Globus pallidus (tissue), 1 donor: ENCODE measurements around the gene MAGI1.
"Not testable (repeated sequence)": the region's sequence is repeated elsewhere in the genome, so short reads cannot be mapped to it uniquely, and the experiment has no call there.

Experiments used
- DNase-seq: peaks from one replicate; pipeline ENCODE4 v3.0.0-alpha.2; 2015; ENCODE audit warnings: low spot score

MAGI1 gene

DNA sequence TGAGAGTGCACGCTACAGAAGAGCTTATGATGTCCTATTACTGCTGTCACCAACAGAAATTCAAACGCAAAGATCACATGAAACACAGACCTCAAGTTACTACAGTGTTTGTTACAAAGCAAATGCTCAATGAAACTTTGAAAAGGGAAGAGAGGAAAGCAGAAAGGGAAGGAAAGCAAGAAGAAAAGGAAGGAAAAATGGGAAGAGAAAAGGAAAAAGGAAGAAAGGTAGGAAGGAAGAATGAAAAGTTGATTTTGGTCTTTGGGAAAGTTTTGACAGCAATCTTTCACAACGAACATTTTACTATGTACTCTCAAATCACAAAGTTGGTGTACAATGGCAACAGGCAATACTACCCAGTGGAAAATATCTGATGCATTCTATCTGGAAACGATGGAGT is 514.8 kb downstream of the MAGI1 start:
- DNase-seq = no peak

DNA sequence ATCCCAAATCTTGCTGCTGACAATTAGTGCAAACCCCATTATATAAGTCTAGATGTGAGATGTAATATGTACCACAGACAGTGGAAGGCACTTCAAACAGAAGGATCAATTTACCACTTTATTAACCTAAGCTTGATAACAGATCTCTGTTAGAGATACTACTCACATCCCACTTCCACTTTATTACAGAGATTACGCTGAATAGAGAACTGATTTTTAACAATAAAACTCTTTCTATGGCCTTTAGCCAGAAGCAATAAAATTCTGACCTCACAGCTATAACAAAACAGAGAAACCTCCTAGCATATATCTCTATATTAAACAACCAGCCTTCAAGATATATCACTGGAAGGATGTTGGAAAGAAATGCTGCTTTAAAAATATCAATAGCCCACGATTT is 517.7 kb downstream of the MAGI1 start:
- DNase-seq = no peak

DNA sequence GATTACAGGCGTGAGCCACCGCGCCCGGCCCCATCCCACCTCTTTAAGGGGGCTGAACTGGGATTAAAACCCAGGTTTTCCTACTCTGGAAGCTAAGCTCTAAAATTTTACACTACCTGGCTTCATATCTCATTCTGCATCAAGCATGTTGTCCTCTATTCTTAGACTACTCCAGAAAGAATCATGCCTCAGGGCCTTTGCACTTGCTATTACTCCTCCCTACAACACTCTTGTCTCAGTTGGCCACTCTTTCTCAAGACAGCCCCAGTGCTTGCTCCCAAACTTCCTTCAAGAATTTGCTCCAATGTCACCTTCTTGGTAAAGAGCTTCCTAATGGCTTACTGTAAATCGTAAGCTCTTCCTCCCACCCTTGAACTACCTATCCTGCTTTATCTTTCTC is 521.7 kb downstream of the MAGI1 start:
- DNase-seq = no peak

DNA sequence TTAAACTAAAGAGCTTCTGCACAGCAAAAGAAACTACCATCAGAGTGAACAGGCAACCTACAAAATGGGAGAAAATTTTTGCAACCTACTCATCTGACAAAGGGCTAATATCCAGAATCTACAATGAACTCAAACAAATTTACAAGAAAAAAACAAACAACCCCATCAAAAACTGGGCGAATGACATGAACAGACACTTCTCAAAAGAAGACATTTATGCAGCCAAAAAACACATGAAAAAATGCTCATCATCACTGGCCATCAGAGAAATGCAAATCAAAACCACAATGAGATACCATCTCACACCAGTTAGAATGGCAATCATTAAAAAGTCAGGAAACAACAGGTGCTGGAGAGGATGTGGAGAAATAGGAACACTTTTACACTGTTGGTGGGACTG is 524.4 kb downstream of the MAGI1 start:
- DNase-seq = not testable (repeated sequence)

DNA sequence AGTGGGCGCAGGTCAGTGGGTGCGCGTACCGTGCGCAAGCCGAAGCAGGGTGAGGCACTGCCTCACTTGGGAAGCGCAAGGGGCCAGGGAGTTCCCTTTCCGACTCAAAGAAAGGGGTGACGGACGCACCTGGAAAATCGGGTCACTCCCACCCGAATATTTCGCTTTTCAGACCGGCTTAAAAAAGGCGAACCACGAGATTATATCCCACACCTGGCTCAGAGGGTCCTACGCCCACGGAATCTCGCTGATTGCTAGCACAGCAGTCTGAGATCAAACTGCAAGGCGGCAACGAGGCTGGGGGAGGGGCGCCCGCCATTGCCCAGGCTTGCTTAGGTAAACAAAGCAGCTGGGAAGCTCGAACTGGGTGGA is 529.3 kb downstream of the MAGI1 start:
- DNase-seq = not testable (repeated sequence)

DNA sequence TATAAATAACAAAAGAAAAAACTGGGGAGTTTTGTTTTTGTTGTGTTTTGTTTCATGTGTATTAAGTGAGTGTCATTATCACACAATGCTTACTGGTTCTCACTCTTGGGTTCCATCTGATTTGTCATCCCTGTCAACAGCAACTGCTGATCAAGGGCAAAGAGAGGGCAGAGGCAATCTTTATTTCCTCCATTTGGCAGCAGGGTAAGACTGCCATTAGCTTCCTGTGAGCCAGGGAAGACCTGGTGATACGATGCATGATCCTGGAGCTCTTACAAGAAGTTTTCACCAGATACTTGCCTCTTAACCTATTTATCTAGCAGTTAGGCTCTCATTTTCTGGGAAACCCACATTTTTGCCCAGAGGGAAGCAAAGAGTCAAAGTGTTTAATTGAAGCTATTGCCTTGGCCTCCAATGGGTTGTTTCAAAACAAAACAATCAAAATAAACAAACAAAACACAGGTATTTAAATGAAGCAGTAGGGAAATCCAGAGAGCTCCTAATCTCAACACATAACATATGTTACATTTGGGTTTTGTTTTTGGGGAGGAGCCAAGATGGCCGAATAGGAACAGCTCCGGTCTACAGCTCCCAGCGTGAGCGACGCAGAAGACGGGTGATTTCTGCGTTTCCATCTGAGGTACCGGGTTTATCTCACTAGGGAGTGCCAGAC is 529.8 kb downstream of the MAGI1 start:
- DNase-seq = no peak

DNA sequence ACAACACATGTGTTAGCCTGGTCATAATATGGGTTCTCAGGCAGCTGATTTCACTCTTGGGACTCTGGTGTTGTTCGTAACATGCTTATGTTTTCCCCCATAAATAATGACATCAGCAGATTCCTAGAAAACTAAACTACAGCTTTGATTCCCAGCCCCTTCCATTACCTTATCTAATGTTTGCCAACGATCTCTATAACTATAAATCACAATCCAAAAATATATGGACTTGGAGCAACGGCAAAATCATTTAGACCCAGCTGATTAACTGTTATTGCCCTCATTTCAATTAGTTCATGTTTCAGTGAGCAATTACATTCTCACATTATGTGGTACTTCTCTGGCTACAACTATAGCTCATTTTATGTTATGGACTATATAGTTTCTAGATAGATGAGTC is 531.3 kb downstream of the MAGI1 start:
- DNase-seq = no peak

DNA sequence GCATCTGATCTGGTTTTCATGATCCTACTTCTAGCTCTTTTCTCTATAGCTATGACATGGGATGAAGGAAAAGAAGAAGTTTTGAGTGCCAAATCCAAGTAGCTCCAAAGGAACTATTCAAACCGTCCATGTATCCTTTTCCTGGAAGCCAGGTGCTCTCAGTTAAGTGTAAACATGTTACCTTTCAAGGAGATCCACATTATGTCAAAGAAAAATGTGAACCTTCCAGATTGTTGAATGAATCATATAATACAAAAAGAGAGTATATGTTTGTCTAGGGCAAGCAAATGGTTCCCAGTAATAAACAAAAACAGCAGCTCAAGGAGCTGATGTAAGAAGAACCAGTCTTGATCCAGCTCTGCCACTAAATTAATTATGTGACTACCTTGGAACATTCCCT is 534.9 kb downstream of the MAGI1 start:
- DNase-seq = no peak

DNA sequence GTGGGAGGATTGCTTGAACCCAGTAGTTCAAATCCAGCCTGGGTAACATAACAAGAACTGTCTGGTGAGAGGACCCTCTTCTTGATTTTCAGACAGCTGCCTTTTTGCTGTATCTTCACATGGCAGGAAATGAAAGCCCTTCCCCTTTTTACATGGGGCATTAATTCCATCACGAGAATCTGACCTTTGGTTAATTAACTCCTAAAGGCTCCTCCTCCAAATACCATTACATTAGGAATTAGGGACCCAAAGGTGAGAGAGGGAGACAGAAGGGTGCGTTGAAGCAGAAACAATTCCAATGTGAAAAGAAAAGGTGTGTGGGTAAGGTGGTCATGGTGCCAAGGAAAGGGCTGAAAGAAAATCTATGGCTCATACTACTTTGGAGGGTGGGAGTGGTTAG is 536.2 kb downstream of the MAGI1 start:
- no peak for DNase-seq

DNA sequence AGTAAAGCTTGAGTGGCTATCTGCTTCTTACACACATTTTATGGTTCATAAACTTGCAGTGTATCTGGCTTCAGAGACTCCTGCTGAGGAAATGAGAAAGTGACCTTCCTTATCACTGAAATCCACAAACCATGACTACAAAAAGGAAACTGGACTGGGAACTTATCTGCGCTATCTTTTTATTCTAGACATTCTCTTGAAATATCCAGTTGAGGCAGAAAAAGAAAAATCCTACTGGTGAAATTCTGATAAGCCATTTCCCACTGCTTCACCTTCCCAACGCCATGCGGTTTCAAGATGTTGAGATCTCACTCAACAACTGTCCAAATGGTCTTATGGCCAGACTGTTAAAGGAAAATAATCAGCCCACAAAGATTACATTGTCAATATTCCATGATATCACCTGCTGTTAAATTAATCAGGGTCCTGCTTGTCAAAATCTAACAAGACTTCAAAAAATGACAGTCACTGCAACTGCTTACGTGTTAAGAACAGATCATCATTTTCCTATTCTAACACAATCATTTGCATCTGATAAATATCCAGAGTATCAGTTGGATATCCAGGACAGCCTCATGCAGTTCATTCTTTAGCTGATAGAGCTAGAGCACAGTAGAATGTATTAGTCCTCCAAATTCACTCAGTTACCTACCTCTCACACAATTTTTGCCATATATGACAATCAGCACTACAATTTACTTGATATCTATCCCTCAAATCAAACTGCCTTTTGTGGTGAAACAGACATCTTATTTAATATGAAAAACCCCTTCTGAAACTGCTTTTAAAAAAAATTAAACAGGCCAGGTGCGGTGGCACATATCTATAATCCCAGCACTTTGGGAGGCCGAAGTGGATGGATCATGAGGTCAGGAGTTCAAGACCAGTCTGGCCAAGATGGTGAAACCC is 538.1 kb downstream of the MAGI1 start:
- no peak for DNase-seq

DNA sequence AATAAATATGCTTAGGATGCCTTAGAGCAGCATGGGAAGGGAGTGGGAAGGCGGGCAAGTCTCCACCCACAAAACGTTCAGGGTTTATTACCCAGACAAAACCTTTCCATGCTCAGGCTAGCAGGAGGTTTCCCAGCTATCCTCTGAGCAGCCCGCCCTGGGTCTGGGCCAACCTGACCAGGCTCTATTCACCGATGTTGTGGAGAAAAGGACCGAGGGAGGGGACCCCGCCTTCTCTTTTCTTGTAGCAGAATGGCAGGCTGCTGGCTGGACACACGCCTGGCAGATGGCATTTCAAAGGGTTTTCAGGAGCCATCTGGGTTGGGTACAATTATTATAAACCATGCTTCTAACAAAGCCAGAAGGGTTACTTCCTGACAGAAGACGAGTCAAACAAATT is 540.9 kb downstream of the MAGI1 start:
- peak; percentile 47 for DNase-seq

DNA sequence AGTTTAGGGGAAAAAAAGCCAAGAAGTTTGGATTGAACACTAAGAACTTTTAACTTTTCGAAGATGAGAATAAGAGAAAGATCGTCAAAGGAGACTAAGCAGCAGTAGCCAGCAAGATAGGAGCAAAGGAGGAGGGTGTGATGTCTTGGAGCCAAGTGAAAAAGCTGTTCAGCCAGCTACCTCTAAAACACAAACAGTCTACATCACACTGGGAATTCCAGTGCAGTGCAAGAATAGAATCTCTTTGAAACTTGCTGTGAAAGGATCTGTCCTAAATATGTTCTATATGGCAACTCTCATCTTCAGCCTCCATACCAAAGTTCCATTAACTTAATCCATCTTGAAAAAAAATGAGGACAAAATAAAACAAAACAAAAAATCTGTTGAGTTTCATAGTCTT is 541.5 kb downstream of the MAGI1 start:
- DNase-seq = no peak

DNA sequence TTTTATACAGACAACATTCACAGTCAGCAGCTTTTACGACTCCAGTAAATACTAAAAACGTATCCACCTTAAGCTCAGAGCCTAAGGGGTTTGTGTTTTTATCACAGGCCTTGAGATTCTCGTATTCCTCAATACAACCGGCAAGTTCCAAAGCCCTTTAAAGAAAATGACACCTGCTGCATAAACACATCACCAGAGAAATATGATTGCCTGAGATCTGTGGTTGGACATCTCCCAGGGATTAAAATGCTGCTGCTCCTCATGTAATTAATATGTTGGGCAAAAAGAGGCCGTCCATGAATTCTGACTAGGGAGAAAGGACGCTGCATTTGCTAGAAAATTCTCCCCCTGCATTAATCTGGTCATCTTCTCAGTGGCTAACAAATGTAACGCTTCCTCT is 544.8 kb downstream of the MAGI1 start:
- DNase-seq = no peak

DNA sequence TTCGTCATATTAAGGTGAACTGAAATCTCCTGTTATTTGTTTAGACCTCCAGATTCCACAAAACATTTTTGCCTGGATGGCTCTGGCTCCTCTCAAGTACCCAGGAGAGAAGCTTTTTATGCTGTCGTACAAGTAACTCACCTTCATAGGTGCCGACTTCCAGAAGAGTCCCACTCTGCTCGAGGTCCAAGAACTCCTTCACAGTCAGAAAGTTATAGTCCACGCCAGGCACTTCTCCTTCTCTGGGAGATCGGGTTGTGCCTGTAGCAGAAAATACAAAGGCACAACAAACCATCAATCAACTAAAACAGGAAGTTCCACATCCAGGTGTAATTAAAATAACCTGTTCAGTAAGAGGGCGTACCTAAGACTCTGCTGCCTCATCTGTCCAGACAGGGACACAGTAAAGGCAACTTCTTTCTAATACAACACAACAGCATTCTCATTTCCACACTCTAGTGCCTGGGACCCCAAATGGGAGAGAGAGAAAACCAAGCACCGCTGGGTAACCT is 545.3 kb downstream of the MAGI1 start:
- DNase-seq = no peak

DNA sequence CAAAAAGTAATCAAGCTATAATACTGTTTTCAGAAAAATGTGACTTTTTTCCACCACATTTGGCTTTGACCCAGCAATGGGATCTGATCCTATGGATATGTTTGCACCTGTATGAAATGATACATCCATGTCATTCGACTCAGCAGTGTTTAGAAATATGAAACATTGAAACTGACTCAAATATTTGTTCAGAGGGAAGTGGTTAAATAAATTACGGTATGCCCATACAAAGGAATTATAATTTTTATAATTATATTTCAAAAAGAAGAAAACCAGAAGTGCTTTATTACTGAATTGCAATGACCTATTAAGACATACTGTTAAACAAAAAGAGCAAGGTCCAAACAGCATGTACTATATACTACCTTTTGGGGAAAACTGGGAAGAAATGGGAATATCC is 546.5 kb downstream of the MAGI1 start:
- DNase-seq = no peak

DNA sequence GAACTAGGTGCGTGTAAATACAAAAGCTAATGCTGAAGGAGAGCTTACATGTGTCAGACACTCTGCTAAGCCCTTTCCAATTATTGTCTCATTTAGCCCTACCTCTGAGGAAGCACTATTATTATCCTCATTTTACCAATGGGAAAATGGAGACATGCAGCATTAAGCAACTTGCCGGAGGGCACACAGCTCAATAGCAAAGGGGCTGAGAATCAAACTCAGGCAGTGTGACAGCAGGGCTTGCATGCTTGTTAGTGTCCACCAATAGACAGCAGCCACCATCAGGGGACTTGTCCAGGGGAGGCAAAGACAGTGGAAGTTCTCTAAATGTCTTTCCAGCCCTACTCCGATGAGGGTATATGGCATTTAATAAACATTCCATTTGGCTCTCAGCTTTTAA is 548.6 kb downstream of the MAGI1 start:
- no peak for DNase-seq

DNA sequence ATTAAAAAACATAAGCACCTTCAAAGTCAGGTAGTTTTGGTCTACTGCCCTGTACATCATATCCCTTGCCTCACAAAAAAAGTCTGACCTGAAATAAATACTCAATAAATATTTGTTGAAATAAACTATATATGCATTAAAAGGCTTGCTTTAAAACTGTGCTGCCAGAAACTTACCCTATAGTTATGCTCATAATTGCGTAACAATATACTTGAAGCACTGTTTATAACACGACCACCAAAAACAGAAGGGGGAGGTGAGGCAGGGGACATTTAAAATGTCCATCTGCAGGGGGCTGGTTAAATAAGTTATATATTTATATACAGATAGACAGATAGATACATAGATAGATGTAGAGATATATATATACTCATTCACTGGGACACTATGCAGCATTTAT is 549.5 kb downstream of the MAGI1 start:
- no peak for DNase-seq

DNA sequence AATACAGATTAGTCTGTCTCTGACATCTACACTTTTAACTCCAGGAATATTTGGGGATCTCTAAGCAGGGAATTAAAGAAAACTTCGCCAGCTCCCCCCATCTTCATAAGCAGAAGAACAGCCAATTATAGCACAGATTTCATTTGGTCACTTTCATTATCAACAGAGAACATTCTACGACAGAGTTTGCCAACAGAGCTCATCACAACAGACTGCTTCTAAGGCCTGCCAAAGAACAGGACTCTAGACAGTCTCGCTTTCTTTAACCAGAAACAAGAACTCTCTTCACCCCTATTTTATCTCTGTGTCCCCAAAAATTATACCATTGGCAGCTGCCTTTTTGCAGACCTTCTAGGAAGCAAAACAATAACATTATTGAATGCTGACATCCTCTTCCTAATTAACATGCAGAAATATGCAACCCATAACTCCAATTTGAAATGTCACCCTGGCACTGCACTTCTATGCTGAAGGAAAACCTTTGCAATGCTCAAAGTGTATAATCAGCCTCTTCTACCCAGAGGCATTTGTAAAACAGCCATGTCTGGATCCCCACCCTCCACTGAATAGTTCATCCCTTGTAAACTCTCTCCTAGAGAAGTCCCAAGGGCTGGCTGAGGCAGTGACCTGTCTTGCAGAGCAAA is 552.8 kb downstream of the MAGI1 start:
- peak; percentile 78 for DNase-seq

DNA sequence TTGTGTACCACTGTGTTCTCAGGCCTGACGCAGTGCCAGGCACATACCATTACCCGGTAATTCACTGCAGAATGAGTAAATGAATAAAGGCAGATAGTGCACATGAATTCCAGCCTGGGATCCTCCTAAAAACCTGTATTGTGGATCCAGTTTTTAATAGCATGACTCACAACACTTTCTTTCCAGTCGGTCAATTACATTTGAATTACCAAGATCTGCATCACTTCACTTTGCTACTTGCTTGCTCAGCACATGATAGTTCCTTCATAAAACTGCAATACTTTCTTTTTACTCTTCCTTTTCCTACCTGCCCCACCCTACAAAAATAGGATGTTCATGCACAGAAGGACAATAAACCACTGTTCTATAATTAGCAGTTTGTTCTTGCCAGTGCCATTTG is 553.8 kb downstream of the MAGI1 start:
- no peak for DNase-seq

DNA sequence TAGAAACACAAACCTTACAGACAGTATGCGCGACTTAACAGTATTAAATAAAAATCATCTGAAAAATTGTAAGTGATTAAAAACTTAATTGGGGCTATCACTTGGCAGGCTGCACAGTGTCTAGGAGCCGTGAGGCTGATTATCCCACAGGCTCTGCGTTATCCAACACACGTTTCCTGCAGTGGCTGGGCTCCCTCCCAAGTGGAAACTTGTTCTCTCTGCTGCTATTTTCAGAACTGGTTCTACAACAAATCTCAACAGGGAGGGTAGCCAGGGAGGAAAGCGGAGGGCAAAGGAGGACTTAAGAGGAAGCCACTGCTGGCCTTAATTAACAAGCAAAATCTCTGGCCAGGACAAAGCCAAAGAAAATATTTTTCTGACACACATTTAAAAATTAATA is 555.2 kb downstream of the MAGI1 start:
- DNase-seq = peak; percentile 60

DNA sequence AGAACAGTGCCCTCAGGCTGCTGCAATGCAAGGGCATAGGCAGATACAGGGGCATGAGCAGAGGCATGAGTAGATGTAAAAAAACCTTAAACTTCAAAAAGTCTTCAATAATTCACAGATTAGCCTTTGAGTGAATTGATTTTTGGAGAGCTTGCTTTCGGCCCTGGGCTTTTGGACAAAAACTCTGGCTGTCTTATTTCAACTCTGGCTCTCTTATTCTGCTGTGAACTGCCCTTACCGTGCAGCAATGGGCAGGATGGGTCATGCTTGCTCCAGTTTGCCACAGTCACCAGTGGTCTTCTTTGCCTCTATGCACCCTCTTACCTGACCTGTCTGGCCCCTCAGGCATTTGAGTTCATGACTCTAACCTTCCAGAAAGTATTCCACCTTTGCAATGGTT is 555.7 kb downstream of the MAGI1 start:
- DNase-seq = no peak

DNA sequence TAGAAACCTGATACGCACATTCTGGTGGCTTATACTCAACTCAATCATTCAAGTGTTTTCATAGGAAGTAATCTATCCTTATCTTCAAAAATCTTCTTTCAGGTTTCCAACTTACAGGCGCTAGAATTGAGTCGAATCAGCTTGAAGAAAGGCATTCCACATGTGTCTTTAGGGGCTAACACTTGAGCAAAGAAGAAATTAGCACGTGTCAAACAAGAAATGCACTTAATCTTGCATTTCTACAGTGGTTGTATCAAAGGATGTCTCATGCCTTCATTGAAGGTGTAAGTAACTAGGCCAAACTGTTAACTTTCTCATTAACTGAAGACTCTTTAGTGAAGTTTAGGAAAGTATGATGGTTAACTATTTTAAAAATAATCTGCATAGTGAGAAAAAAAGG is 557.6 kb downstream of the MAGI1 start:
- no peak for DNase-seq

DNA sequence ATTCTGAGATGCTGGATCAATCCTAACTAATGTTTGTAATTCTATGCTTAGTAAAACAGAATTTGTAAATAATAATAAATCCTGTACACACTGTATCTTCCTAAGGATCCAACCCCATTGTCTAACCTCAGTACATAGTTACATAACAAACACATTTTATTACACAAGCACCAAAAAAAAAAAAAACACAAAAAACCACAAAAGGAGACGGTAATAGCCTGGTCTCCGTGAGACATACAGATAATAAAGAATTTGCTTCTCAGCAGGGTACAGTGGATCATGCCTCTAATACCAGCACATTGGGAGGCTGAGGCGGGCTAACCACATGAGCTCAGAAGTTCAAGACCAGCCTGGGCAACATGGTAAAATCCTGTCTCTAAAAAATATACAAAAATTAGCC is 558.7 kb downstream of the MAGI1 start:
- DNase-seq = no peak
